Osteoblast (primary cell): Measurements from ENCODE around the gene IPO9. TPM values are rescaled to one million over a fixed set of nuclear protein-coding genes. Genes with fewer than 3 reads are reported as not detected.
"Not testable (repeated sequence)": the region's sequence is repeated elsewhere in the genome, so short reads cannot be mapped to it uniquely, and the experiment has no call there.

Source experiments
- DNase-seq: peaks from one replicate; pipeline ENCODE4 v3.0.0; 2011; ENCODE audit warnings: low spot score, mixed read lengths; ENCODE audit not compliant: insufficient read length; ENCODE audit errors: missing footprints
- H2AFZ ChIP-seq: 2 replicates; pipeline ENCODE4 v1.6.0; 2011; ENCODE audit warnings: mild to moderate bottlenecking, low read length
- H3K27ac ChIP-seq: 2 replicates; pipeline ENCODE4 v1.5.1; 2011; ENCODE audit warnings: mild to moderate bottlenecking, low read depth, low read length, moderate library complexity
- H3K27me3 ChIP-seq: 2 replicates; pipeline ENCODE4 v1.6.0; 2012; ENCODE audit warnings: mild to moderate bottlenecking, control low read depth, inconsistent platforms, low read length, moderate library complexity; ENCODE audit not compliant: insufficient read depth
- H3K36me3 ChIP-seq: 2 replicates; pipeline ENCODE4 v1.5.1; 2011; ENCODE audit warnings: mild to moderate bottlenecking, low read length, control low read depth, moderate library complexity; ENCODE audit not compliant: insufficient read depth
- H3K4me1 ChIP-seq: 2 replicates; pipeline ENCODE4 v1.5.1; 2011; ENCODE audit warnings: mild to moderate bottlenecking, low read length, control low read depth, moderate library complexity; ENCODE audit not compliant: insufficient read depth
- H3K4me2 ChIP-seq: 2 replicates; pipeline ENCODE4 v1.6.0; 2011; ENCODE audit warnings: mild to moderate bottlenecking, low read length; ENCODE audit not compliant: insufficient read depth
- H3K4me3 ChIP-seq: fragments of 200-600 bp; sonication (generic); 3 replicates; pipeline ENCODE4 v1.5.1; 2012; ENCODE audit warnings: mild to moderate bottlenecking, low read length, inconsistent platforms; ENCODE audit not compliant: insufficient read depth
- H3K79me2 ChIP-seq: 2 replicates; pipeline ENCODE4 v1.6.0; 2012; ENCODE audit warnings: mild to moderate bottlenecking, low read length, control low read depth, inconsistent platforms; ENCODE audit not compliant: insufficient read depth
- H3K9me3 ChIP-seq: 2 replicates; pipeline ENCODE4 v1.5.1; 2011; ENCODE audit warnings: low read depth, low read length, control low read depth
- H4K20me1 ChIP-seq: 2 replicates; pipeline ENCODE4 v1.6.0; 2012; ENCODE audit warnings: mild to moderate bottlenecking, low read length, control low read depth; ENCODE audit not compliant: insufficient read depth
- CTCF ChIP-seq: IDR thresholded peaks from 2 replicates; pipeline ENCODE4 v1.5.1; 2011; ENCODE audit warnings: mild to moderate bottlenecking, low read depth, low read length, moderate library complexity; ENCODE audit errors: extremely low read depth
- total RNA-seq: library from RNA; depleted of rRNA; stranded (reverse); fragments of >200 nt; gene quantifications from 2 replicates; pipeline ENCODE4 v1.2.3, GENCODE V29; 2012

IPO9 gene
- total RNA-seq, 1 donor = 26.1 TPM

DNA sequence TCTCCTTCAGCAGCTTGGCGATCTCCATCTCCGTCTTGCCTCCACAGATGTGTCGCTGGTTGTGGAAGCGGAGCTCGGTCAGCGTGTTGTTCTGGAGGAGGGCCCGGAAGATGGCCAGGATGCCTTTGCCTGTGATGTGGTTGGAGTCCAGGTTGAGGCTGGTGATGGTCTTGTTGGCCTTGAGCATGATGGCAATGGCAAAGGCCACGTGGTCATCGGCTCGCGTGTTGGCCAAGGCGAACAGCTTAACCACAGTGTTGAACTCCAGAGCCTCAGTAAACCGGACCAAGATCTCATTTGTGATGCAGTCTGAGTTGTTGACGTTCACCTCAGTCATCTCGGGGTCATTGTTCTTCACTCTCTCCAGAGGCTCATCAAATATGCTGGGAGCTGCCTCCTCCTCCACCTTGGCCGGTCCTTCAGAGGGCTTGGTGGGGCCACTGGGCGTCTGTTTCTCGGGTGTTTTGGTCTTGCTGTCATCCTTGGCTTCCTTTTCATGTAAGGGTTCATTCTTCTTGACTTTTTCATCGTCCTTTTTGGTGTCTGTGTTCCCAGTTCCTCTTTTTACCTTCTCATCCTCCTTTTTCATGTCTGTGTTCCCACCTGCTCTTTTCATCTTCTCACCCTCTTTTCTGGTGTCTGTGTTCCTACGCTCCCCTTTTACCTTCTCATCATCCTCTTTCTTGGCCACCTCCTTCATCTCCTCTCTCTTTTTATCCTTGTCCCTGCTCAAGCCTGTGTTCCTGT lies 70.9 kb downstream of the IPO9 start:
- Histone ChIP-seq H3K9me3 (no peaks in the 10 kb centered on the region), H3K27ac (no peak overlapping the region), H4K20me1 (no peaks in the 10 kb centered on the region), H3K4me2 (no peak overlapping the region), H3K79me2 (no peaks in the 10 kb centered on the region), H3K27me3 (no peaks in the 10 kb centered on the region), H3K36me3 (peaks cover 18% of the 10 kb centered on the region), H3K4me3 (no peak overlapping the region), H3K4me1 (peaks cover 51% of the 10 kb centered on the region), H2AFZ (no peak overlapping the region)
- no peak for TF ChIP-seq CTCF
- no peak for DNase-seq

DNA sequence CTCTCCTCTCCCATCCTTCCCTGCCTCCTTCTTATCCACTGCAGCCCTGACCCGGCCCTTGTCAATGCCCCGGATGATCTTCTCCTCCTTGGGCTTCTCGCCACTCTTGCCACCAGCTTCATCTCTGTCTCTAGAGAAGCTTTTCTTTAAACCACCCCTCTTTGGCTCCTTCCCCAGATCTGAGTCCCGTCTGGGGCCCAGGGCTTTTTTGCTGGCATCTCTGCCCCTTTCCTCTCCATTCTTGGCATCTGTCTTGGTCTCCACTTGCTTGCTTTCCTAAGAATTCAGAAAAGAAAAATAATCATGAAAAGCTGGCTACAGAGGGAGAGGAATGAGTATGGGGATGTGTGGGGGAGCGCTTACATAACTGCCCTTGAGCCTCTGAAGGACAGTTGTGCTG lies 71.5 kb downstream of the IPO9 start:
- no peak for DNase-seq
- Histone ChIP-seq H3K36me3 (peaks cover 18% of the 10 kb centered on the region), H3K4me3 (no peak overlapping the region), H3K27me3 (no peaks in the 10 kb centered on the region), H3K79me2 (no peaks in the 10 kb centered on the region), H3K27ac (no peak overlapping the region), H3K9me3 (no peaks in the 10 kb centered on the region), H3K4me2 (no peak overlapping the region), H2AFZ (no peak overlapping the region), H4K20me1 (no peaks in the 10 kb centered on the region), H3K4me1 (peaks cover 58% of the 10 kb centered on the region)
- TF ChIP-seq CTCF = no peak

- H3K4me3 ChIP-seq, H2AFZ ChIP-seq, H3K4me2 ChIP-seq, H4K20me1 ChIP-seq, DNase-seq, H3K27ac ChIP-seq, H3K9me3 ChIP-seq, H3K27me3 ChIP-seq, H3K79me2 ChIP-seq: not testable (repeated sequence)
- Histone ChIP-seq H3K4me1 (peaks cover 61% of the 10 kb centered on the region), H3K36me3 (peaks cover 18% of the 10 kb centered on the region)
Observed at GRCh38 chr1:201901036-201901435, 72.1 kb downstream of the IPO9 start.

- Histone ChIP-seq H3K4me1 (peaks cover 53% of the 10 kb centered on the region), H3K27ac (no peak overlapping the region), H3K9me3 (no peaks in the 10 kb centered on the region), H3K4me2 (no peak overlapping the region), H2AFZ (no peak overlapping the region), H3K4me3 (no peak overlapping the region), H3K79me2 (no peaks in the 10 kb centered on the region), H3K27me3 (no peaks in the 10 kb centered on the region), H3K36me3 (peaks cover 12% of the 10 kb centered on the region), H4K20me1 (no peaks in the 10 kb centered on the region)
- no peak for TF ChIP-seq CTCF
- no peak for DNase-seq
Observed at GRCh38 chr1:201902198-201902597, 73.2 kb downstream of the IPO9 start.
